Medulla oblongata (tissue), 1 donor: ENCODE data around the gene SNX6.
A peak's percentile ranks its signal among the peaks of the same experiment; 100 is the strongest.
"Not testable (repeated sequence)": the region's sequence is repeated elsewhere in the genome, so short reads cannot be mapped to it uniquely, and the experiment has no call there.

Source experiments
- DNase-seq: peaks from one replicate; pipeline ENCODE4 v3.0.0-alpha.2; 2015; ENCODE audit errors: extremely low spot score

SNX6 gene

DNA sequence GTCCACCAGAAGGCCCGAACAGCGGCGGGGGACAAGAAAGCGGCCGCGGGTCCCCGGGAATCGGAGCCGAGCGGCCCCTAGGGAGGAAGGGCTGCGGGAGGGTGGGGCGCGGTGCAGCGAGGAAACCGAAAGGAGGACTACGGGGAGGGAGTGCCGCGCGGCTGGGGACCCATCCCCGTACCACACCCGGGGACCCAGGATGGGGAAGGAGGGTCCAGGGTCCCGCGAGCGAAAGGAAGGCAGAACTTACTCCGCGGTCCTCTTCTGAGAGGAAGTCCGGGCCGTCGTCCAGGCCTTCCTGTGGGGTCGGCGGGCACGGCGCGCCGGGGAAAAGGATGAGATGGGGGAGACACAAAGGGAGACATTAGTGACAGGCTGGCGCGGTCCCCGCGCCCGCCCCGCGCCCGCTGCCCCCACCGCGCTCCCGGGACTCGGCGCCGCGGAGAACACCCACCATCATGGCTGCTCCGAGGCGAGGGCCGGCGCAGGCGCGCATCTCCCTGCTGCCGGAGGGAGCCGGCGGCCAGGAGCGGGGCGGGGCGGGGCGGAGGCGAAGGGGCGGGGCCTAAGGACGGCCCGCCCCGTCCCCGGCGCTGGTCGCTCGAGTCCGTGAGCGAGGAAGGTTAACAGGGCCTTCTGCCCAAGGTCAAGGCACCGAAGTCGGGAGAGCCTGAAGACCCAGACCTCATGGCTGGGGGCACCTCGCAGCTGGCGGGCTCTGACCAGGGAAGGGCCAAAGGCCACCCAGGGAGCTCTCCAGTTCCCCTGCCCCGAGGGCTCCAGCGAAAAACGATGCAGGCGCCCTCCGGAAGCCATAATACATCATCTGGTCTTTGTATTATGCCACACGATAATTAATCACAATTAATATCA, at the start of gene SNX6:
Gene SNX6 (minus strand): TSS at position 492 of the 873 bp plus-strand sequence. CDS start 32 bp downstream, at position 460.
- DNase-seq = peak; percentile 90

DNA sequence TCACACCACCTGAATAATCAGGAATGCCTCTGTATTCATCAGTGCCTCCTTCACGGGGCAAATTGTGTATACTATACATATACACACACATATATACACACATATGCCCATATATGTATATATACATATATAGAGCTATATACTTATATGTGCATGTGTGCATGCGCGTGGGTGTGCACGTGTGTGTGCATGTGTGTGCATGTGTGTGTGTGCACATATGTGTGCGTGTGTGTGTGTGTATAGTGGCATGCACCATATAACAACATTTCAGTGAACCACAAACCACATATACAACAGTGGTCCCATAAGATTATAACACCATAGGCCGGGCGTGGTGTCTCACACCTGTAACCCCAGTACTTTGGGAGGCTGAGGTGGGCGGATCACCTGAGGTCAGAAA, 48.8 kb upstream of the SNX6 start:
- DNase-seq = no peak

DNA sequence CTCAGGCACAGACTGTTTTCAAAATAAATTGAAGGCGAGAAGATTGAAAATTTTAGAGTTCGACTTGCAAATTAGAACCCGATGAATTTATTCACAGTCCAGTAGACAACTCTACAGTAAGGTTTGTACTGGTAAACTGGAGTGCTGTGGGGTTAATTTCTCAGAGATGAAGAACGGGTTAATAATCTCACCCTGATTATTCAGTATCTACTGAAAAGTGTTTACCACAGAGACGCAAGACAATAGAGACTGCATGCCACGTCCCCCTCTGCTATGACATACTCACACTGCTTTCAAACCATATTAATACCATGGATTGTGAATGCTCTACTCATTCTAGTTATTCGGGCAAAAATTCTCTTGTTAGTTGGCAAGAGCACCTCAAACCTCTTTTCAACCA, 48.4 kb upstream of the SNX6 start:
- DNase-seq = peak; percentile 24

DNA sequence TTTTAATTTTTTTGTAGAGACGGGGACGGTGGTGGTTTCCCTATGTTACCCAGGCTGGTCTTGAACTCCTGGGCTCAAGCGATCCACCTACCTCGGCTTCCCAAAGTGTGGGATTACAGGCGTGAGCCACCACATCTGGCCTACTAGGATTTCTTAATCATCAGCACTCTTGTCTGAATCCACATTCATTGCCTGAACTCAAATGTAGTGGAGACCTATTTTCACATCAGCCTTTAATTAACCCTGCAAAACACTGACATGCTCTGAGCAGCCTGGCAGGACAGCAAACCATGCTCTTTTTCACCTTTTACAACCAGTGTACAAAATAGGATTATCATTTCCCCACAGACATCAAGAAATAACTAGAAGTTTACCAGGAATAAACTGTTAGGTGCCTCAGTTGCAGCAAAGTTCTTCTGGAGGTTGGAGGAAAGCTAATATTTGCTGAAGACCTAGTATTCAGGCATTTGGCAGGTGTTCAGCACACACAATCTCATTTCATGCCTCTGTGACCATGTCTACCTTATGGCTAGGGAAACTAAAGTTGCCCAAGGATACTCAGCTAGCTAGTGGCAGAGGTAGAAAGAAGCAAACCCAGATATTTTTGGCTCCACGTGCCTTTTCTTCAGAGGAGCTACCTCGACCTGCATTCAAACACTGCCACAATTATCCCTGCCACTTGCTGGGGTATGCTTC, 46.7 kb upstream of the SNX6 start:
- DNase-seq = no peak

DNA sequence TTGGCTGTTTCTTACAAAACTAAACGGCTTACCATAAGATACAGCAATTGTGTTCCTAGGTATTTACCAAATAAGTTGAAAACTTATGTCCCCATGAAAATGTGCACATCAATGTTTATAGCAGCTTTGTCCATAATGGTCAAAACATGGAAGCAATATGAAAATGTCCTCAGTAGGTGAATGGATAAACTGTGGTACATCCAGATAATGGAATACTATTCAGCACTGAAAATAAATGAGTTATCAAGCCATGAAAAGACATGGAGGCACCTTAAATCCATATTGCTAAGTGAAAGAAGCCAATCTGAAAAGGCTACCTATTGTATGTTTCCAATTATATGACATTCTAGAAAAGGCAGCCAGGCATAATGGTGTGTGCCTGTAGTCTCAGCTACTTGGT, 43.8 kb upstream of the SNX6 start:
- no peak for DNase-seq

DNA sequence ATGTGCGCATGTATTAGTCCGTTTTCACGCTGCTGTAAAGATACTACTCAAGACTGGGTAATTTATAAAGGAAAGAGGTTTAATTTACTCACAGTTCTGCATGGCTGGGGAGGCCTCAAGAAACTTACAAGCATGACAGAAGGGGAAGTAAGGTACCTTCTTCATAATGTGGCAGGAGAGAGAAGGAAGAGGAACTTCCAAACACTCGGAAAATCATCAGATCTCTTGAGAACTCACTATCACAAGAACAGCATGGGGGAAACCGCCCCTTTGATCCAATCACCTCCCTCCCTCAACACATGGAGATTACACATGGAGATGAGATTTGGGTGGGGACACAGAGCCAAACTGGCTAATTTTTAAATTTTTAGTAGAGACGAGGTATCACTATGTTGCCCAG, 41.8 kb upstream of the SNX6 start:
- DNase-seq = no peak

DNA sequence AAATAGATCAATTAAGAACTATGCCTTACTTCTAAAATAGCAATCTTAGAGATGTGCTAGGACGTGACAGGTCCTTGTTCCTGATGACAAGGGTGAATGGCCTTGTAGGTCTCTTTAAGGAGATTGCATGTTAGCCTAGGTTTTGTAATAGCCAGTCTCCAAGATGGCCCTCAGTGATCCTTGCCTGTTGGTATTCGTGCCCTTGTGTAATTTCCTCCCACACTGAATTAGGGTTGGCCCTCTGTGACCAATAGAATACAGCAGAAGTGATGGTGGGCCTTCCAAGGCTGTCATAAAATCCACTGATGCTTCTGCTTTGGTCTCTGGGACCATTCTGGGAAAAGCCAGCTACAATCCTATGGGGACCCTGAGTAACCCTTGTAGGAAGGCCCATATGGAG, 38.2 kb upstream of the SNX6 start:
- DNase-seq = no peak

DNA sequence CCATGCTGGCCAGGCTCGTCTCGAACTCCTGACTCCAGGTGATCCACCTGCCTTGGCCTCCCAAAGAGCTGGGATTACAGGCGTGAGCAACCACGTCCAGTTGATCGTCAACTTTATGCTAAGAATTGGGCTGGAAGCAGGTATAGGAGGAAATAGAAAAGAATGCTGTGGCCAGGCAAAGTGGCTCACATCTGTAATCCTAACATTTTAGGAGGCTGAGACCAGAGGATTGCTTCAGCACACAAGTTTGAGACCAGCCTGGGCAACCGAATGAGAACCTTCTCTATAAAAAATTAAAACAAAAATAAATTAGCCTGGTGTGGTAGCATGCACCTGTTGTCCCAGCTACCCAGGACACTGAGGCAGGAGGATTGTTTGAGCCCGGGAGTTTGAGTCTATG, 37.1 kb upstream of the SNX6 start:
- no peak for DNase-seq

DNA sequence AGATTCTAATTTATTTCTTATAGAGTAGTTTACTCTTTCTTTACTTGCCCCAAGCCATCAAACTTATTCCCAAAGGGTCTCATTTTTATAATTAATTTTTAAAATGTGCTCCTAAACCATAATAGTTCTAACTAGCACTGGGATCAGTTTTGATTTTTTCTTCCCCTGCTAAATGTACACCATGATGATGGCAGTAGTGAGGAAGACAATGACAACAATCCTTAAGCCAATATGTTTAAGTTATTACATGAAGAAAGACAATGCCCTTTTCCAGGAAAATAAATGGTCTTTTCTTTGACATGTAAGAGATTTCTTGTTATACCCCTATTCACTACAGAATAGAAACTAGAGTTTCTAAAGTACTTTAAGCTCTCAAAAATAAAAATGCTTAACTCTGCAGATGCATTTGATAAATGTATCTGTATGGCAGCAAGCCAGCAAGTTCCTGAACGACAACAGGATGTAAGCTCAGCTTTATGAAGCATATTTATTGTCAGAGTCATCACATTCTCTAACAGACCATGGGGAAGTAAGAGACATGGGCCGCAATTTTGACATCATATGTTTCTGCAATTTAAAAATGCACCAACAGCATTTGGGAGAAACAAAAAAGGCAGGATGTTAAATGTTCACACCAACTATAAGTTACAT, 36.0 kb upstream of the SNX6 start:
- DNase-seq = no peak

DNA sequence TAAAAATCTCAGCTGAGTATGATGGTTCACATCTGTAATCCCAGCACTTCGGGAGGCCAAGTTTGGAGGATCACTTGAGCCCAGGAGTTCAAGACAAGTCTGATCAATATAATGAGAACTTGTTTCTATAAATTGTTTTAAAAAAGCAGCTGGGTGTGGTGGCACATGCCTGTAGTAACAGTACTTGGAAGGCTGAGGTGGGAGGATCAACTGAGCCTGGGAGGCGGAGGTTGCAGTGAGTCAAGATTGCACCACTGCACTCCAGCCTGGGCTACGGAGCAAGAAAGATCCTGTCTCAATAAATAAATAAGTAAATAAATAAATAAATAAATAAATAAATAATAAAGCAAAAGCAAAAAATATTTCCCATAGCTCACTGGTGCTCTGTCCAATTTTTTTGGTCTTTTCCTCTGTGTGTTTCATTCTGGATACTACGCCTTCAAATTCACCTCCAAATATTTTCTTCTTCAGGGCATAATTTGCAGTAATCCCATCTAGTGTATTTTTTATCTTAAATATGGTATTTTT, 32.7 kb upstream of the SNX6 start:
- no peak for DNase-seq

DNA sequence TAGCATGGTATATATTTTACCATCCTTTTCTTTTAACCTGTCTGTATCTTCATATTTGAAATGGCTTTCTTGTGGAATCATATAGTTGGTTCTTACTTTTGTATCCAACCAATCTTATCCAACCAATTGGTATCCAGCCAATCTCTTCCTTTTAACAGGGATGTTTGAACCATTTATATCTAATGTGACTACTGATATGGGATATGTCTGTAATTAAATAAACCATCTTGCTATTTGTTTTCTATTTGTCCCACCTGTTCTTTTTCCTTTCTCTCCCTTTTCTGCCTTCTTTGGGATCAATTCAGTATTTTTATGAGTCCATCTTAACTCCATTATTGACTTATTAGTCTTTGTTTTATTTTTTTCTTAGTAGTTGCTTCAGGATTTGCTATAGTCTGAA, 30.8 kb upstream of the SNX6 start:
- no peak for DNase-seq

DNA sequence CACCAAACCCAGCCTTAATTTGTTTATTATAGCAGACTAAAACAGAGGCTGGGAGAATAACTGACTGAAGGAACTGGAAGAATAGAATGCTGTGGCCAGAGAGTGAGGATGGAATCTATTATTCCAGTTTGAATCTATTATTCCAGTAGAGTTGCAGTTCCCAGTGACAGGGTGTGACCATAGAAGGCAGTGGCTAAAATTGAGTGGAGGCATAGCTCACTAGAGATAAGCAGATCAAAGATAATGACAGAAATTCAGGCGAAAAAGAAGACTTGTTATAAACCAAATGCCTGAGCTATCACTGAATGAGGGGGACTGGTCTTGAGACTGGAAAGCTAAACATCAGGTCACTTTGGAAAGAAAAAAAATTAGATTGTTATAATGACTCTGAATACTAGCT, 26.0 kb upstream of the SNX6 start:
- DNase-seq = no peak

DNA sequence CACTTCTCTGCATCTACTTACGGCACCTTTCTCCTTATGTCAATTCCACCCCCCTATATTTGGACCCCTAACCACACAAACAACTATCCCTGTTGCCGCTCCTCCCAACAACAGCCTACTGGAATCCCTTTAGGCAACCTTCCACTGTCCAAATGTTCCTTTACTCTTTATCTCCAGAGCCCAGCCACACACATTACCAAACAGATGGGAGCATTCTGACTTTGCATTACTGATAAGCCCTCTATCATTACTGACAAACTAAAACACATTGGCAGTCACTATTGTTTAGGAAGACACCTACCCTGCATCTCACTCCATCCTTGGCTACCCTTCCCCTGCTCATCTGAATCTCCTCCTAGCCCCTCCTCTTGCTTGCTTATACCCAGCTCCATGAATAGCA, 23.1 kb upstream of the SNX6 start:
- not testable (repeated sequence) for DNase-seq

DNA sequence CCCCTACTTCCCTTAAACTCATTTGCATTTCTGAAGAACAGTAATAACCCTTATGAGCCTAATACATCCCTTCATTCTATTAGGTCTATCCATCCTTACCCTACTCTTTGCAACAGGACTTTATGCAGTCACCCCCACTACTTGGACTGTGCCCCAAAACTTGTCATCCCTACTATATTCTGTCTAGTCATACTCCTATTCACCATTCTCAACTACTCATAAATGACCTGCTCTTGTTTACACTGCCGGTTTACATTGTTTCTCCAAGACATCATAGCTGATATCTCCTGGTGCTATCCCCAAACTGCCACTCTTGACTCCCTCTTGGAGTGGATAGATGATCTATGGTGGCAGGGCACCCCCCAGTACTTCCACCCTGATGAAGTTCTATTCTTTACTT, 22.4 kb upstream of the SNX6 start:
- not testable (repeated sequence) for DNase-seq

DNA sequence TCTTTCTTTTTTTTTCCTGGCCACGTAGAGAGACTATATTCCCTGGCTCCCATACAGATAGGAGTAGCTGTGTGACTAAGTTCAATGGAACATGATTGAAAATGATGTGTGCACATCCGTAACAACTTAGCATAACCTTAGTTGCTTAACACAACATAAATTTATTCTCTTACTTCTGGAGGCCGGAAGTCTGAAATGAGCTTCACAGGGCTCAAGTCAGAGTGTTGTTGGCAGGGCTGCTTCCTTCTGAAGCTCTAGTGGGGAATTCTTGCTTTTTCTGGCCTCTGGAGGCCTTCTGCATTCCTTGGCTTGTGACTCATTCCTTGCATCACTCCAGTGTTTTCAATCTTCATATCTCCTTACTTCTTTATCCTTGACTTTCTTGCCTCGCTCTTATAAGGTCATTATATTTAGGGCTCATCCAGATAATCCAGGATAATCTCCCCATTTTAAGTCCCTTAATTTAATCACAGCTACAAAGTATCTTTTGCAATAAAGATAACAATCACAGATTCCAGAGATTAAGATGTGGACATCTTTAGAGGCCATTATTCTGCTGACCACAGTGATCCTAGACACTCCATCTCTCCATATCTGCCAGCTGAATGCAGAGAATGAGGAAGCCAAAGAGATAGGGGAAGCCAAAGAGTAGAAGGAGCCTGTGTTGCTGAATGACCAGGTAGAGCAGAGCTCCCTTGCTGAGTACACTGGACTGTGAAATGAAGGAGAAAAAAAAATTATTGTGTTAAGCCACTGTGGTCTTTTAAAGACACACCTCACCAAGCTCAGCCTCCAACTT, 21.0 kb upstream of the SNX6 start:
- DNase-seq = no peak

DNA sequence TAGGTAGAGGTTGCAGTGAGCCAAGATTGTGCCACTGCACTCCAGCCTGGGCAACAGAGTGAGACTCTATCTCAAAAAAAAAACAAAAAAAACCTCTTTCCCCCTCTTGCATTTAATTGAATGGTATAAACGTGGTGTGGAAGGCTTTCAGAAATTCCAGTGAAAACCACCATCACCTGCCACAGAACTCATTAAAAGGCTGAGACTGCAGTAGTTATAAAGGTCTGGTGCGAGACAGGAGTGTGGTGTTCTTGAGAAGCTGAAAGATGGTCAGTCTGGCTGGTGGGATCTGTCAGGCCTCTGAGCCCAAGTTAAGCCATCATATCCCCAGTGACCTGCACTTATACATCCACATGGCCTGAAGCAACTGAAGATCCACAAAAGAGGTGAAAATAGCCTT, 20.1 kb upstream of the SNX6 start:
- not testable (repeated sequence) for DNase-seq

DNA sequence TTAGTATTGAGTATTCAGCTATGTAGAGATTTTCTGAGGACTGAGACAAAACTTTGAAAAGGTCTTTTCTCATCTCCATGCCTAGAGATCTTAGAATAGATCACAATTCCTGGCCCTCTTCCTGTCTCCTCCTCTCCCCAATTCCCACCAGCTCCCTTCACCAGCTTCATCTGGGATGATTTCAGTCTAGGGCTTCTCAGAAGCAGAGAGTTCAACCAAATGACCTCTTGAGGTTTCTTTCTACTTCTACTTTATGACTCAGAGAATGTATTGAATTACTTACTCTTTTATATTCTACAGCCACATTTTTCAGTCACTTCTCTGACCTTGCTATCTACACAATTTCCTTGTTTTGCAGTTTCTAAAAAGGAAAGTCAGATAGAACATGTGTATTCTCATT, 19.4 kb upstream of the SNX6 start:
- no peak for DNase-seq

DNA sequence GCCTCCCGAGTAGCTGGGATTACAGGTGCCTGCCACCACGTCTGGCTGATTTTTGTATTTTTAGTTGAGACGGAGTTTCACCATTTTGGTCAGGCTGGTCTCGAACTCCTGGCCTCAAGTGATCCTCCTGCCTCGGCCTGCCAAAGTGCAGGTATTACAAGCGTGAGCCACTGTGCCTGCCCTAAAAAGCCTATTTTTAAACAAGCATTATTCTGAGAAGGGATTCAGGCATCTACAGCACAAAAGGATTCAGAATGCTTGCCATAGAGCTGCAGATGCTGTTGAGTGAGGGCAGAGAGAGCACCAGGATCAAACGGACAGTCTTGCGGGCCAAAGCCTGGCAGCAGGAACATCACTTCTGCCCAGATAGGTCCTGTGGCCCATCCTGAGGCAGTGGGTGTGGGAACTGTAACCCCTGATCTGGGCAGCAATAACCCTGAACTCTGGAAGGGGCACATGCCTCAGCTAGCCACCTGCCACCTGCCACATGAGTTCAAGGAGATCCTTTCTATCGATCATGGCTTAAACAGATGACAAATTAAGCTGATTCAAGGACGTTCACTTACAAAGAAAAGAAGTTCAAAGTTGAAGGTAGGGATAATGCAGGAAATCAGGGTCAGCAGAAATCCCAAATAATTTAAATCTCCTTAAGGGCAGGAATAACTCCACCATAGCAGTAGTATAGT, 16.8 kb upstream of the SNX6 start:
- DNase-seq = no peak

DNA sequence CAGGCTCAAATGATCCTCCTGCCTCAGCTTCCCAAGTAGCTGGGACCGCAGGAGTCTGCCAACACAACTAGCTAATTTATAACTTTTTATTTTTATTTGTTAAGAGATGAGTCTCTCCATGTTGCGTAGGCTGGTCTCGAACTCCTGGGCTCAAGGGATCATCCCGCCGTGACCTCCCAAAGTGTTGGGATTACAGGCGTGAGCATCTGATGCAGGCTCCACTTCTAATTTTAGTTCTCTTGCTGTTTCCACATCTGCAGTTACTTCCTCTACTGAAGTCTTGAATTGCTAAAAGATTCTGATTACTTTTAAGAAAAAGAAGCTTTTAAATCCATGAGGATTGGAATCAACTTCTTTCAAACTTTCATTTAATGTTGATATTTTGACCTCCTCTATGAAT, 13.4 kb upstream of the SNX6 start:
- DNase-seq = peak; percentile 21

DNA sequence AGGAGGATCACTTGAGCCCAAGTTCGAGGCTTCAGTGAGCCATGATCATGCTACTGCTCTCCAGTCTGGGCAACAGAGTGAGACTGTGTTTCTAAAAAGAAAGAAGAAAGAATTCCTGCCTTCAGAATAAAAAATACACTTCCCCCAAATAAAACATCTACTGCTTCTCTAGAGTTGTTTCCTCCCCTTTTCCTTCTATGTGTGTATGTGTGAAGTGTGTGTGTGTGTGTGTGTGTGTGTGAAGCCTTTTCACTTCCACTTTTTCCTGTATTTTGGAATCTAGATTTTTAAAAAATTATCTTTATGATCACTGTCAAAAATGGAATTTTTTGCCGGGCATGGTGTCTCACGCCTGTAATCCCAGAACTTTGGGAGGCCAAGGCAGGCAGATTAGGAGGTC, 12.6 kb upstream of the SNX6 start:
- DNase-seq = no peak

DNA sequence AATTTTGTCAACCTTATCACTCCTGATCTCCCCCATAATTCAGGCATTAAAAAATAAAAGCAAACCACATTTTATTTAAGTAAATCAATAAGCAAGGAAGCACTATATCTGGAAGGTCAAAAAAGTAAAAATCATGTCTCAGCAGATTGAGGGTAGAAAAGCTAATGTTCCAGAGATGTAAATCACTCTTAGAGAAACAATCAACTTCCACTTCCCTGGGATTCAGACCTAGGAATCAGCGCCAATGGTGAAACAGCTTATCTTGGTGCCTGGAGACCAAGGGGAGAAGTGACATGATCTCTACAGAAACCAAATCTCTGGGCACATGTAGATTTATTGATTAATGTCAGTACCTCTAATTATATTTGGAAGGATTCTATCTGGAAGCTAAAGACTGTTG, 10.9 kb upstream of the SNX6 start:
- no peak for DNase-seq
